CD14-positive monocyte (primary cell): ENCODE results near the gene TRIM40. TPM values are rescaled to one million over a fixed set of nuclear protein-coding genes. Genes with fewer than 3 reads are reported as not detected.

Experiments
- DNase-seq, 3 donors: peaks; one replicate each; pipeline ENCODE4 v3.0.0-alpha.2; 2011 to 2022
- H2AFZ ChIP-seq: 2 replicates; pipeline ENCODE4 v1.6.0; 2012; ENCODE audit warnings: mild to moderate bottlenecking, low read depth, low read length, inconsistent platforms; ENCODE audit not compliant: insufficient read depth, poor library complexity, severe bottlenecking
- H3K27ac ChIP-seq, 2 donors: 1 replicate in 1 of 2; 2 replicates in 1 of 2; pipeline ENCODE4 v1.5.1; 2012 to 2013; ENCODE audit warnings: low read length in 2 of 2, control low read depth in 1 of 2, inconsistent platforms in 1 of 2, low read depth in 1 of 2, mild to moderate bottlenecking in 1 of 2
- H3K27me3 ChIP-seq, 2 donors: one replicate each; pipeline versions ENCODE4 v1.6.0 to v1.6.1; 2011 to 2013; ENCODE audit warnings: low read length in 2 of 2; ENCODE audit not compliant: control insufficient read depth in 2 of 2, insufficient read depth in 2 of 2
- H3K36me3 ChIP-seq, 2 donors: replicated peaks in 1 of 2; 1 replicate in 1 of 2; 2 replicates in 1 of 2; pipeline versions ENCODE4 v1.5.1 to v1.6.1; 2012 to 2013; ENCODE audit warnings: low read length in 2 of 2, control low read depth in 1 of 2, inconsistent platforms in 1 of 2, mild to moderate bottlenecking in 1 of 2; ENCODE audit not compliant: insufficient read depth in 2 of 2, control insufficient read depth in 1 of 2
- H3K4me1 ChIP-seq, 2 donors: 1 replicate in 1 of 2; 2 replicates in 1 of 2; pipeline versions ENCODE4 v1.5.1 to v1.6.1; 2012 to 2013; ENCODE audit warnings: low read length in 2 of 2, control low read depth in 1 of 2, inconsistent platforms in 1 of 2, mild to moderate bottlenecking in 1 of 2, moderate library complexity in 1 of 2; ENCODE audit not compliant: insufficient read depth in 2 of 2, control insufficient read depth in 1 of 2
- H3K4me2 ChIP-seq: replicated peaks from 2 replicates; pipeline ENCODE3; 2012; ENCODE audit warnings: low read length, moderate library complexity, mild to moderate bottlenecking; ENCODE audit not compliant: poor library complexity, severe bottlenecking; ENCODE audit errors: extremely low read depth
- H3K4me3 ChIP-seq, 3 experiments: fragments of 200-600 bp in 1 of 3; sonication (generic) in 1 of 3; replicated peaks in 1 of 3; 1 replicate in 2 of 3; 2 replicates in 1 of 3; pipeline ENCODE4 v1.5.1; 2011 to 2013; ENCODE audit warnings: low read length in 3 of 3, mild to moderate bottlenecking in 3 of 3, control low read depth in 2 of 3, low read depth in 2 of 3, inconsistent platforms in 1 of 3, moderate library complexity in 1 of 3
- H3K79me2 ChIP-seq: 2 replicates; pipeline ENCODE4 v1.6.0; 2012; ENCODE audit warnings: mild to moderate bottlenecking, control low read depth, inconsistent platforms, low read length, moderate library complexity; ENCODE audit not compliant: insufficient read depth
- H3K9ac ChIP-seq: 2 replicates; pipeline ENCODE4 v1.6.0; 2017; ENCODE audit warnings: low read length, mild to moderate bottlenecking; ENCODE audit not compliant: insufficient read depth, poor library complexity, severe bottlenecking
- H3K9me3 ChIP-seq, 2 donors: replicated peaks in 1 of 2; 1 replicate in 1 of 2; 2 replicates in 1 of 2; pipeline versions ENCODE4 v1.5.1 to v1.6.1; 2012 to 2013; ENCODE audit warnings: low read length in 2 of 2, control low read depth in 1 of 2; ENCODE audit not compliant: control insufficient read depth in 1 of 2, insufficient read depth in 1 of 2
- H4K20me1 ChIP-seq: 2 replicates; pipeline ENCODE4 v1.6.0; 2012; ENCODE audit warnings: mild to moderate bottlenecking, low read length, control low read depth, moderate library complexity; ENCODE audit not compliant: insufficient read depth
- H3K27ac Mint-ChIP-seq, 7 donors: one replicate each; pipeline ENCODE4 v1.8.0; 2020; ENCODE audit warnings: mild to moderate bottlenecking in 7 of 7, mixed read lengths in 7 of 7, moderate library complexity in 6 of 7, inconsistent platforms in 2 of 7
- H3K27me3 Mint-ChIP-seq, 3 donors: one replicate each; pipeline ENCODE4 v1.8.0; 2021 to 2022; ENCODE audit warnings: low read depth in 3 of 3, mild to moderate bottlenecking in 3 of 3, mixed read lengths in 3 of 3, moderate library complexity in 3 of 3, inconsistent platforms in 1 of 3
- H3K36me3 Mint-ChIP-seq, 2 donors: one replicate each; pipeline ENCODE4 v1.8.0; 2020; ENCODE audit warnings: mixed read lengths in 2 of 2, inconsistent platforms in 1 of 2, mild to moderate bottlenecking in 1 of 2
- H3K4me1 Mint-ChIP-seq: one replicate; pipeline ENCODE4 v1.8.0; 2020; ENCODE audit warnings: mild to moderate bottlenecking, mixed read lengths
- H3K4me3 Mint-ChIP-seq, 2 donors: one replicate each; pipeline ENCODE4 v1.8.0; 2020; ENCODE audit warnings: mild to moderate bottlenecking in 2 of 2, mixed read lengths in 2 of 2, moderate library complexity in 1 of 2
- H3K9me3 Mint-ChIP-seq, 7 donors: one replicate each; pipeline ENCODE4 v1.8.0; 2020 to 2022; ENCODE audit warnings: mixed read lengths in 7 of 7, mild to moderate bottlenecking in 6 of 7, moderate library complexity in 6 of 7, inconsistent platforms in 2 of 7
- WGBS: methylation state at CpG from one replicate; pipeline ENCODE4 v1.1.5; 2013; ENCODE audit warnings: missing lambda C conversion rate; ENCODE audit not compliant: insufficient coverage; 5-methylcytosine and 5-hydroxymethylcytosine counted together
- intact Hi-C, 2 donors: fragments of 100-400 bp; cut with micrococcal nuclease; formaldehyde crosslinking; loops; one replicate each; pipeline versions ENCODE4 v1.15.0 to v1.15.1; 2023
- polyA plus RNA-seq, 3 donors: library from polyadenylated mRNA; depleted of rRNA in 1 of 3; unstranded in 2 of 3; stranded (reverse) in 1 of 3; fragments of 300-500 nt in 2 of 3; fragments of >200 nt in 1 of 3; fragmentation: Illumina TruSeq in 2 of 3; gene quantifications; 1 replicate in 2 of 3; 2 replicates in 1 of 3; pipeline ENCODE4 v1.2.3, GENCODE V29; 2012 to 2021
- TF ChIP-seq, protein P1 (sequence below): fragments of 200-600 bp; IDR thresholded peaks from one replicate; pipeline ENCODE4 v1.8.0; 2022; ENCODE audit warnings: antibody characterized with exemption, mild to moderate bottlenecking

Gene TRIM40
- polyA plus RNA-seq, 3 donors: not detected

- Mint-ChIP-seq H3K4me1 (no peaks in the 10 kb centered on the region), H3K36me3 (no peaks in the 10 kb centered on the region), H3K9me3 (peaks cover 0 to 2% (median 0%) of the 10 kb centered on the region in 7 donors), H3K27me3 (peaks cover 61 to 87% (median 62%) of the 10 kb centered on the region in 3 donors), H3K4me3 (peak overlapping the region in 1 of 2 donors; percentile 56), H3K27ac (no peak overlapping the region)
- TF ChIP-seq, protein P1, sequence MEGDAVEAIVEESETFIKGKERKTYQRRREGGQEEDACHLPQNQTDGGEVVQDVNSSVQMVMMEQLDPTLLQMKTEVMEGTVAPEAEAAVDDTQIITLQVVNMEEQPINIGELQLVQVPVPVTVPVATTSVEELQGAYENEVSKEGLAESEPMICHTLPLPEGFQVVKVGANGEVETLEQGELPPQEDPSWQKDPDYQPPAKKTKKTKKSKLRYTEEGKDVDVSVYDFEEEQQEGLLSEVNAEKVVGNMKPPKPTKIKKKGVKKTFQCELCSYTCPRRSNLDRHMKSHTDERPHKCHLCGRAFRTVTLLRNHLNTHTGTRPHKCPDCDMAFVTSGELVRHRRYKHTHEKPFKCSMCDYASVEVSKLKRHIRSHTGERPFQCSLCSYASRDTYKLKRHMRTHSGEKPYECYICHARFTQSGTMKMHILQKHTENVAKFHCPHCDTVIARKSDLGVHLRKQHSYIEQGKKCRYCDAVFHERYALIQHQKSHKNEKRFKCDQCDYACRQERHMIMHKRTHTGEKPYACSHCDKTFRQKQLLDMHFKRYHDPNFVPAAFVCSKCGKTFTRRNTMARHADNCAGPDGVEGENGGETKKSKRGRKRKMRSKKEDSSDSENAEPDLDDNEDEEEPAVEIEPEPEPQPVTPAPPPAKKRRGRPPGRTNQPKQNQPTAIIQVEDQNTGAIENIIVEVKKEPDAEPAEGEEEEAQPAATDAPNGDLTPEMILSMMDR: no peak
- no peak overlapping the region for H2AFZ ChIP-seq
- no CpG with 5 or more reads among the region's 5 CpGs for WGBS
- no peak overlapping the region for H3K4me3 ChIP-seq
- H3K4me1 ChIP-seq: no peaks in the 10 kb centered on the region
- H3K27me3 ChIP-seq: peaks cover 31 to 74% of the 10 kb centered on the region in 2 donors
- no peaks in the 10 kb centered on the region for H3K36me3 ChIP-seq
- H4K20me1 ChIP-seq: no peaks in the 10 kb centered on the region
- H3K79me2 ChIP-seq: no peaks in the 10 kb centered on the region
- intact Hi-C loops: no loop called here
- no peaks in the 10 kb centered on the region for H3K9me3 ChIP-seq
- H3K27ac ChIP-seq: no peak overlapping the region
- no peak for DNase-seq
- H3K9ac ChIP-seq: no peak overlapping the region
- H3K4me2 ChIP-seq: no peak overlapping the region
Observed at GRCh38 chr6:30093951-30094661, 41.8 kb upstream of the TRIM40 start.

DNA sequence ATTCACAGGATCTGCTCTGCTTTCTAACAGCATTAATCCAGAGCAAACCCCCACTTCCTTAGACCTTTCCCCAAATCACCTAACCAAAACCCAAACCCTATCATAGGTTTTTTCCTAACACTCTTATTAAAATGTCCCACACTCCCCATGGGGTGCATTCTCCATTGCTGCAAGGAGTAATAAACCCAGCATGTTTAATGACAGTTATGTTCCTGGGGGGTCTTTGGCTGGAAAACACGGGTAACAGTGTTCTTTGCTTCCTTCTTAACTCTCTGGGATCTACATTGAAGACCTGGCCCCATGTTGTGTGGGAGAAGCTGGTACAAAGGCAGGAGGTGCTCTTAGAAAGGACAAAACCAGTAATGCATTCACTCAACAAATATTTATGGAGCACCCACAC lies 39.1 kb upstream of the TRIM40 start:
- peaks cover 0 to 21% (median 12%) of the 10 kb centered on the region in 7 donors for H3K9me3 Mint-ChIP-seq
- H3K36me3 ChIP-seq: no peaks in the 10 kb centered on the region
- H3K4me1 Mint-ChIP-seq: peaks cover 18% of the 10 kb centered on the region
- no peaks in the 10 kb centered on the region for H3K79me2 ChIP-seq
- no peak overlapping the region for H3K4me2 ChIP-seq
- WGBS: 40% methylated on average over 1 of the region's 1 CpG
- TF ChIP-seq, protein P1: no peak
- no peak overlapping the region for H3K4me3 ChIP-seq
- H3K9me3 ChIP-seq: peaks cover 0 to 7% of the 10 kb centered on the region in 2 donors
- no peak overlapping the region for H3K27ac Mint-ChIP-seq
- H3K27me3 Mint-ChIP-seq: peaks cover 67 to 92% (median 75%) of the 10 kb centered on the region in 3 donors
- H4K20me1 ChIP-seq: no peaks in the 10 kb centered on the region
- no peak overlapping the region for H3K9ac ChIP-seq
- intact Hi-C loops: no loop called here
- H3K27ac ChIP-seq: no peak overlapping the region
- peaks cover 16 to 17% of the 10 kb centered on the region in 2 donors for H3K4me1 ChIP-seq
- H3K27me3 ChIP-seq: peaks cover 45 to 74% of the 10 kb centered on the region in 2 donors
- peaks cover 11 to 12% of the 10 kb centered on the region in 2 donors for H3K36me3 Mint-ChIP-seq
- no peak for DNase-seq
- H3K4me3 Mint-ChIP-seq: peak overlapping the region in 1 of 2 donors; percentile 50
- H2AFZ ChIP-seq: no peak overlapping the region
